Measurements from ENCODE around the gene NOTUM.

GRCh38 chr17:81955756-81956544 is 5.0 kb downstream of the NOTUM start:
- TF ChIP-seq, protein P1, sequence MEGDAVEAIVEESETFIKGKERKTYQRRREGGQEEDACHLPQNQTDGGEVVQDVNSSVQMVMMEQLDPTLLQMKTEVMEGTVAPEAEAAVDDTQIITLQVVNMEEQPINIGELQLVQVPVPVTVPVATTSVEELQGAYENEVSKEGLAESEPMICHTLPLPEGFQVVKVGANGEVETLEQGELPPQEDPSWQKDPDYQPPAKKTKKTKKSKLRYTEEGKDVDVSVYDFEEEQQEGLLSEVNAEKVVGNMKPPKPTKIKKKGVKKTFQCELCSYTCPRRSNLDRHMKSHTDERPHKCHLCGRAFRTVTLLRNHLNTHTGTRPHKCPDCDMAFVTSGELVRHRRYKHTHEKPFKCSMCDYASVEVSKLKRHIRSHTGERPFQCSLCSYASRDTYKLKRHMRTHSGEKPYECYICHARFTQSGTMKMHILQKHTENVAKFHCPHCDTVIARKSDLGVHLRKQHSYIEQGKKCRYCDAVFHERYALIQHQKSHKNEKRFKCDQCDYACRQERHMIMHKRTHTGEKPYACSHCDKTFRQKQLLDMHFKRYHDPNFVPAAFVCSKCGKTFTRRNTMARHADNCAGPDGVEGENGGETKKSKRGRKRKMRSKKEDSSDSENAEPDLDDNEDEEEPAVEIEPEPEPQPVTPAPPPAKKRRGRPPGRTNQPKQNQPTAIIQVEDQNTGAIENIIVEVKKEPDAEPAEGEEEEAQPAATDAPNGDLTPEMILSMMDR (conservative IDR thresholded peaks at IDR 0.05; ENCODE audit: low read depth, low read length), result no peak
- no peak for TF ChIP-seq EZH2 (IDR thresholded peaks at IDR 0.05; ENCODE audit: low read length, unreplicated experiment)
- TF ChIP-seq EZH2phosphoT487 (IDR thresholded peaks at IDR 0.05; ENCODE audit: borderline replicate concordance, low read length), result no peak
